C4-2B (cell line): ENCODE measurements around the gene METTL13.

Source experiments
- ZFX ChIP-seq: fragments of 450-650 bp; IDR thresholded peaks from 2 replicates; pipeline ENCODE4 v1.6.1; 2017
- TF ChIP-seq, protein P1 (sequence below): fragments of 450-650 bp; conservative IDR thresholded peaks from 2 replicates; pipeline ENCODE4 v1.5.1; 2017; ENCODE audit warnings: mild to moderate bottlenecking

DNA sequence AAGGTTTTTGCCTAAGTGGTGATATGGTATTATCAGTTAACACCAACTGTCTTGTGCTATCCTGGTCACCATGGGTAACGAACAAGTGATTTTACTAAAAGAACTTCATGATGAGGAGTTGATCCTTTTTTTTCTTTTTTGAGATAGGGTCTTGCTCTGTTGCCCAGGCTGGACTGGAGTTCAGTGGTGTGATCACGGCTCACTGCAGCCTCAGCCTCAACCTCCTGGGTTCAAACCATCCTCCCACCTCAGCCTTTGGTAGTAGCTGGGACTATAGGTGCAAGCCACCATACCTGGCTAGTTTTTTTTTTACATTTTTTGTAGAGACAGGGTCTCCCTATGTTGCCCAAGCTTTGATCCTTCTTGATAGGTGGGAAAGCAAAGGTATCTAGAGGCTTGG, 5.1 kb downstream of the METTL13 start:
- no peak for TF ChIP-seq ZFX
- TF ChIP-seq, protein P1, sequence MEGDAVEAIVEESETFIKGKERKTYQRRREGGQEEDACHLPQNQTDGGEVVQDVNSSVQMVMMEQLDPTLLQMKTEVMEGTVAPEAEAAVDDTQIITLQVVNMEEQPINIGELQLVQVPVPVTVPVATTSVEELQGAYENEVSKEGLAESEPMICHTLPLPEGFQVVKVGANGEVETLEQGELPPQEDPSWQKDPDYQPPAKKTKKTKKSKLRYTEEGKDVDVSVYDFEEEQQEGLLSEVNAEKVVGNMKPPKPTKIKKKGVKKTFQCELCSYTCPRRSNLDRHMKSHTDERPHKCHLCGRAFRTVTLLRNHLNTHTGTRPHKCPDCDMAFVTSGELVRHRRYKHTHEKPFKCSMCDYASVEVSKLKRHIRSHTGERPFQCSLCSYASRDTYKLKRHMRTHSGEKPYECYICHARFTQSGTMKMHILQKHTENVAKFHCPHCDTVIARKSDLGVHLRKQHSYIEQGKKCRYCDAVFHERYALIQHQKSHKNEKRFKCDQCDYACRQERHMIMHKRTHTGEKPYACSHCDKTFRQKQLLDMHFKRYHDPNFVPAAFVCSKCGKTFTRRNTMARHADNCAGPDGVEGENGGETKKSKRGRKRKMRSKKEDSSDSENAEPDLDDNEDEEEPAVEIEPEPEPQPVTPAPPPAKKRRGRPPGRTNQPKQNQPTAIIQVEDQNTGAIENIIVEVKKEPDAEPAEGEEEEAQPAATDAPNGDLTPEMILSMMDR = no peak
